Neural cell (in vitro differentiated cells): ENCODE data around the gene LRP5.

Experiments used
- CTCF ChIP-seq: fragments of 450-650 bp; IDR thresholded peaks from 2 replicates; pipeline ENCODE4 v1.5.1; 2014; ENCODE audit warnings: antibody characterized with exemption, mild to moderate bottlenecking, moderate library complexity; ENCODE audit not compliant: poor library complexity, severe bottlenecking
- EP300 ChIP-seq: fragments of 450-650 bp; conservative IDR thresholded peaks from 2 replicates; pipeline ENCODE4 v1.6.1; 2014; ENCODE audit warnings: antibody characterized with exemption, mild to moderate bottlenecking, moderate library complexity; ENCODE audit not compliant: poor library complexity, severe bottlenecking
- EZH2 ChIP-seq: fragments of 200-600, 300-800 bp; shearing (Covaris generic), sonication (generic); IDR thresholded peaks from 2 replicates; pipeline ENCODE4 v1.6.1; 2014; ENCODE audit warnings: antibody characterized with exemption, low read length, borderline replicate concordance, mild to moderate bottlenecking; ENCODE audit not compliant: insufficient read depth, poor library complexity, severe bottlenecking
- MXI1 ChIP-seq: fragments of 450-650 bp; conservative IDR thresholded peaks from 2 replicates; pipeline ENCODE4 v1.6.1; 2014; ENCODE audit warnings: antibody characterized with exemption, mild to moderate bottlenecking; ENCODE audit not compliant: poor library complexity, severe bottlenecking
- POLR2AphosphoS5 ChIP-seq: IDR thresholded peaks from 2 replicates; pipeline ENCODE4 v1.6.1; 2012
- RAD21 ChIP-seq: fragments of 450-650 bp; conservative IDR thresholded peaks from 2 replicates; pipeline ENCODE4 v1.6.1; 2014; ENCODE audit warnings: antibody characterized with exemption, mild to moderate bottlenecking, moderate library complexity
- REST ChIP-seq: IDR thresholded peaks from 2 replicates; pipeline ENCODE4 v1.6.1; 2012; ENCODE audit warnings: borderline replicate concordance
- TAF1 ChIP-seq: IDR thresholded peaks from 2 replicates; pipeline ENCODE4 v1.6.1; 2012; ENCODE audit warnings: low read depth

- no peak for TF ChIP-seq POLR2AphosphoS5
- TF ChIP-seq CTCF = no peak
- no peak for TF ChIP-seq RAD21
- no peak for TF ChIP-seq EP300
- TF ChIP-seq EZH2 = no peak
- no peak for TF ChIP-seq TAF1
- no peak for TF ChIP-seq REST
- TF ChIP-seq MXI1 = no peak
Observed at GRCh38 chr11:68367252-68367651, 54.9 kb downstream of the LRP5 start.
